Measurements from ENCODE around the gene SPARCL1. TPM values are rescaled to one million over a fixed set of nuclear protein-coding genes. Genes with fewer than 3 reads are reported as not detected.

The SPARCL1 gene
- total and polyA plus RNA-seq, 2 donors (not counting 1 experiment from before 2014, with no cell fraction given): not detected

DNA sequence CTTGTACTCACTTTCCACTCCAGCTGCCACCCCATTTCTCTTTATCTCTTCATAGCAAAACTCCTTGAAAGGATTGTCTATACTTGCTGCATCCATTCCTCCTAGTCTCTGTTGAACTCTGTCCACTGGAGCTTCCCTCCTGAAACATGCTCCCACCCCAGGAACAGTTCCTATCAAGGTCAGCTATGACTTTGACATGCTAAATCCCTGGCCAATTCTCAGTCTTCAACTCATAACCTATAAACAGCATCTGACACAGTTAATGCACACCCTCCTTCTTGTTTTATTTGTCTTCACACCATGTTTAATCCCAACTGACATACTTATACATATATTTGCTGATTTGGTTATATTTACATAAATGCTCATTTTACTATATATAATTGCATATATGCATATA, 47.8 kb downstream of the SPARCL1 start:
- POLR2A ChIA-PET: no interaction called here

DNA sequence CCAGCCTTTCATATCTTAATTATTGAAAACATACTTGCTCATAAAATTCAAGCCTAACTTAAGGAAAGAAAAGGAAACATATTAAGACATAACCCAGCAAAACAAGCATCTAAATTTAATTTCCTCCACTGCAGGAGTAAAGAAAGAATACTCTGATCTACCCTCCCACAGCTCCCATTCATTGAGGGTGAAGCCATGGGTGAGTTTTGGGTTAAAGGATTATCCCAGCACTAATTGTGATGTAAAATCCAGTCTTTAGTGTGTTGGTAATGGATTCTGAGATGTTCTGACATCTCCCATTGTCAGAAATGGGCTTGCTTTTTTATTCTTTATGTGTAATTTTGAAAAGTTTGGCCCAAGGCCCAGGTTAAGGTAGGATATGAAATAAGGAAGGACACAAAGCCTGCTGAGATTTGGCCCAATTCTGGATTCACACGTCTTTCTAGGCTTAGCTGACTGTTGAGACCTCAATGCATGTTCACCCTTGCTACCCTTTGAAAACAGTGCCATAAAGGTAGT, 50.4 kb downstream of the SPARCL1 start:
- no peak overlapping the region for H3K27ac Mint-ChIP-seq
- CTCF ChIA-PET: interaction anchor here (2.3 kb wide), 1 partner anchor 11 kb away, joined by 9 read pairs; no protein-coding TSS in a partner anchor
- Histone ChIP-seq H3K4me2 (replicated peaks; ENCODE audit: low read depth, low read length, poor library complexity, severe bottlenecking) (no peak overlapping the region), H3K27ac (ENCODE audit: low read length in 2 of 2) (no peak overlapping the region), H2AFZ (ENCODE audit: insufficient read depth, low read depth, low read length, poor library complexity, severe bottlenecking) (no peak overlapping the region), H3K9ac (ENCODE audit: low read length) (no peak overlapping the region), H4K20me1 (ENCODE audit: control insufficient read depth, insufficient read depth, low read length, poor library complexity, severe bottlenecking) (no peaks in the 10 kb centered on the region), H3K9me3 (ENCODE audit: control extremely low read depth in 1 of 3, control insufficient read depth in 2 of 3, insufficient read depth in 1 of 3, low read length in 2 of 3) (no peaks in the 10 kb centered on the region), H3K36me3 (replicated peaks in 1 of 2; ENCODE audit: control extremely low read depth in 1 of 2, control insufficient read depth in 1 of 2, extremely low read depth in 1 of 2, insufficient read depth in 2 of 2, low read length in 1 of 2) (no peaks in the 10 kb centered on the region), H3K79me2 (ENCODE audit: control insufficient read depth, insufficient read depth, low read length) (no peaks in the 10 kb centered on the region), H3K27me3 (replicated peaks in 1 of 4; ENCODE audit: control extremely low read depth in 1 of 4, control insufficient read depth in 3 of 4, insufficient read depth in 4 of 4, low read length in 3 of 4) (no peaks in the 10 kb centered on the region), H3K4me1 (ENCODE audit: control insufficient read depth in 2 of 2, insufficient read depth in 2 of 2, low read length in 2 of 2) (no peaks in the 10 kb centered on the region), H3K4me3 (ENCODE audit: control extremely low read depth in 1 of 5, extremely low read depth in 1 of 5, insufficient read depth in 1 of 5, low read depth in 2 of 5, low read length in 4 of 5) (no peak overlapping the region)
- H3K4me1 Mint-ChIP-seq: no peaks in the 10 kb centered on the region
- DNase-seq (no peak), ATAC-seq (ENCODE audit: low read depth) (no peak)
- POLR2A ChIA-PET: no interaction called here
- intact Hi-C loops (cut with micrococcal nuclease): no loop called here
- H3K4me3 Mint-ChIP-seq: no peak overlapping the region
- no peaks in the 10 kb centered on the region for H3K9me3 Mint-ChIP-seq (ENCODE audit: insufficient read depth)
- H3K27me3 Mint-ChIP-seq: no peaks in the 10 kb centered on the region
- no CpG with 5 or more reads among the region's 1 CpG for WGBS (ENCODE audit: insufficient coverage)
- TF ChIP-seq EZH2 (IDR thresholded peaks at IDR 0.05; ENCODE audit: borderline replicate concordance, insufficient read depth, low read depth, low read length, poor library complexity, severe bottlenecking): no peak
- TF ChIP-seq, protein P1, sequence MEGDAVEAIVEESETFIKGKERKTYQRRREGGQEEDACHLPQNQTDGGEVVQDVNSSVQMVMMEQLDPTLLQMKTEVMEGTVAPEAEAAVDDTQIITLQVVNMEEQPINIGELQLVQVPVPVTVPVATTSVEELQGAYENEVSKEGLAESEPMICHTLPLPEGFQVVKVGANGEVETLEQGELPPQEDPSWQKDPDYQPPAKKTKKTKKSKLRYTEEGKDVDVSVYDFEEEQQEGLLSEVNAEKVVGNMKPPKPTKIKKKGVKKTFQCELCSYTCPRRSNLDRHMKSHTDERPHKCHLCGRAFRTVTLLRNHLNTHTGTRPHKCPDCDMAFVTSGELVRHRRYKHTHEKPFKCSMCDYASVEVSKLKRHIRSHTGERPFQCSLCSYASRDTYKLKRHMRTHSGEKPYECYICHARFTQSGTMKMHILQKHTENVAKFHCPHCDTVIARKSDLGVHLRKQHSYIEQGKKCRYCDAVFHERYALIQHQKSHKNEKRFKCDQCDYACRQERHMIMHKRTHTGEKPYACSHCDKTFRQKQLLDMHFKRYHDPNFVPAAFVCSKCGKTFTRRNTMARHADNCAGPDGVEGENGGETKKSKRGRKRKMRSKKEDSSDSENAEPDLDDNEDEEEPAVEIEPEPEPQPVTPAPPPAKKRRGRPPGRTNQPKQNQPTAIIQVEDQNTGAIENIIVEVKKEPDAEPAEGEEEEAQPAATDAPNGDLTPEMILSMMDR (IDR thresholded peaks at IDR 0.05): no peak

More for the DNA sequence above, 47.8 kb downstream of the SPARCL1 start:
- Histone ChIP-seq H3K27me3 (replicated peaks in 1 of 4; ENCODE audit: control extremely low read depth in 1 of 4, control insufficient read depth in 3 of 4, insufficient read depth in 4 of 4, low read length in 3 of 4) (no peaks in the 10 kb centered on the region), H3K79me2 (ENCODE audit: control insufficient read depth, insufficient read depth, low read length) (no peaks in the 10 kb centered on the region), H3K27ac (ENCODE audit: low read length in 2 of 2) (no peak overlapping the region), H2AFZ (ENCODE audit: insufficient read depth, low read depth, low read length, poor library complexity, severe bottlenecking) (no peak overlapping the region), H3K9me3 (ENCODE audit: control extremely low read depth in 1 of 3, control insufficient read depth in 2 of 3, insufficient read depth in 1 of 3, low read length in 2 of 3) (no peaks in the 10 kb centered on the region), H3K36me3 (replicated peaks in 1 of 2; ENCODE audit: control extremely low read depth in 1 of 2, control insufficient read depth in 1 of 2, extremely low read depth in 1 of 2, insufficient read depth in 2 of 2, low read length in 1 of 2) (no peaks in the 10 kb centered on the region), H3K4me2 (replicated peaks; ENCODE audit: low read depth, low read length, poor library complexity, severe bottlenecking) (no peak overlapping the region), H3K4me1 (ENCODE audit: control insufficient read depth in 2 of 2, insufficient read depth in 2 of 2, low read length in 2 of 2) (no peaks in the 10 kb centered on the region), H3K4me3 (ENCODE audit: control extremely low read depth in 1 of 5, extremely low read depth in 1 of 5, insufficient read depth in 1 of 5, low read depth in 2 of 5, low read length in 4 of 5) (no peak overlapping the region), H3K9ac (ENCODE audit: low read length) (no peak overlapping the region), H4K20me1 (ENCODE audit: control insufficient read depth, insufficient read depth, low read length, poor library complexity, severe bottlenecking) (no peaks in the 10 kb centered on the region)
- no peaks in the 10 kb centered on the region for H3K27me3 Mint-ChIP-seq
- no peak overlapping the region for H3K4me3 Mint-ChIP-seq
- CTCF ChIA-PET: no interaction called here
- intact Hi-C loops (cut with micrococcal nuclease): no loop called here
- H3K27ac Mint-ChIP-seq: no peak overlapping the region
- no peaks in the 10 kb centered on the region for H3K9me3 Mint-ChIP-seq (ENCODE audit: insufficient read depth)
- ATAC-seq (ENCODE audit: low read depth) (no peak), DNase-seq (no peak)
- TF ChIP-seq, protein P1 (IDR thresholded peaks at IDR 0.05): no peak
- no peak for TF ChIP-seq EZH2 (IDR thresholded peaks at IDR 0.05; ENCODE audit: borderline replicate concordance, insufficient read depth, low read depth, low read length, poor library complexity, severe bottlenecking)
- no peaks in the 10 kb centered on the region for H3K4me1 Mint-ChIP-seq

All from B cell (primary cell).